Ovary (tissue), 3 donors: ENCODE measurements around the gene SMARCB1.

Experiments used
- POLR2A ChIP-seq: fragments of 450-650 bp; IDR thresholded peaks from one replicate; pipeline ENCODE4 v1.6.1; 2017; ENCODE audit warnings: antibody characterized with exemption, mild to moderate bottlenecking, moderate library complexity
- TF ChIP-seq, protein P1 (sequence below), 3 donors: fragments of 450-650 bp in 2 of 3; fragments of 200-600 bp in 1 of 3; IDR thresholded peaks; one replicate each; pipeline versions ENCODE4 v1.5.1 to v1.8.0; 2016 to 2022; ENCODE audit warnings: antibody characterized with exemption in 3 of 3, mild to moderate bottlenecking in 1 of 3
- donor health status: DM: no; HTN: no; CAD: no.

DNA sequence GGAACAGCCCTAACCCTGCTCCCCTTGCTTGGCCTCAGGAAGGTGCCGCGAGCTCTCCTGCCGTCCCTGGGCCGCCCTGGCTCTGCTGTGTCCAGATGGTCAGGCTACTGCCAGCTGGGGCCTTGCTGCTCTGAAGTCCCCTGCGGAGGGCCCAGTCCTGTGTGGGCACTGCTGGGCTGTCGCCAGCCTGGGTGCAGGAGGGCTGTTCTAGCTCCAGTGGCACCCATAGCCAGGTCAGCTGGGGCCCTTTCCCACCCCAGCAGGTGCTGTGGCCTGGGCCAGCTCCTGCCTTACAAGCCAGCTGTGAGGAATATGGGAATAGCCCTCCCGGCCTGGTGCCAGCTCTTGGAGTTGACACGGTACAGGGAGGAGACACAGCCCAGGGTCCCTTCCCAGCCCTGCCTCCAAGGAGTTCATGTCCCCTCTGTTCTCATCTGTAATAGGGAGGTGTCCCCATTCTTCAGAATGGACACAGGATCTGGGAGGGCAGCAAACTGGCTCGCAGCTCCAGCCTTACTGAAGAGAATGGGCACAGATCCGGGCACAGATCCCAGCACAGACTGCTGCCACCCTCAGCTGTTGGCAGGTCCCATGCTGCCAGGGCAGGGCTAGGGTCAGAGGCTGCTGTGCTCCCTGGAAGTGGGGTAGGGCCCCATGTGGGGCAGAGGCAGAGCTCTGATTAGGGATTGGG lies 48.2 kb downstream of the SMARCB1 start:
- TF ChIP-seq, protein P1, sequence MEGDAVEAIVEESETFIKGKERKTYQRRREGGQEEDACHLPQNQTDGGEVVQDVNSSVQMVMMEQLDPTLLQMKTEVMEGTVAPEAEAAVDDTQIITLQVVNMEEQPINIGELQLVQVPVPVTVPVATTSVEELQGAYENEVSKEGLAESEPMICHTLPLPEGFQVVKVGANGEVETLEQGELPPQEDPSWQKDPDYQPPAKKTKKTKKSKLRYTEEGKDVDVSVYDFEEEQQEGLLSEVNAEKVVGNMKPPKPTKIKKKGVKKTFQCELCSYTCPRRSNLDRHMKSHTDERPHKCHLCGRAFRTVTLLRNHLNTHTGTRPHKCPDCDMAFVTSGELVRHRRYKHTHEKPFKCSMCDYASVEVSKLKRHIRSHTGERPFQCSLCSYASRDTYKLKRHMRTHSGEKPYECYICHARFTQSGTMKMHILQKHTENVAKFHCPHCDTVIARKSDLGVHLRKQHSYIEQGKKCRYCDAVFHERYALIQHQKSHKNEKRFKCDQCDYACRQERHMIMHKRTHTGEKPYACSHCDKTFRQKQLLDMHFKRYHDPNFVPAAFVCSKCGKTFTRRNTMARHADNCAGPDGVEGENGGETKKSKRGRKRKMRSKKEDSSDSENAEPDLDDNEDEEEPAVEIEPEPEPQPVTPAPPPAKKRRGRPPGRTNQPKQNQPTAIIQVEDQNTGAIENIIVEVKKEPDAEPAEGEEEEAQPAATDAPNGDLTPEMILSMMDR (IDR thresholded peaks at IDR 0.05): no peak
- no peak for TF ChIP-seq POLR2A
